HG02798 (cell line): ENCODE measurements around the gene NBL1.

ENCODE experiments used
- ATAC-seq: cut with Tn5 transposase; IDR thresholded peaks from one replicate; pipeline ENCODE4 v1.9.1; 2021; ENCODE audit warnings: mild to moderate bottlenecking; ENCODE audit not compliant: unreplicated experiment, poor library complexity

NBL1 gene

GRCh38 chr1:19643602-19644394 lies at the start of gene NBL1:
NBL1 (plus strand) TSS chr1:19644311; CDS start chr1:19655031, 10,720 bp downstream.
- no peak for ATAC-seq

GRCh38 chr1:19596065-19596713 lies 47.9 kb upstream of the NBL1 start:
- no peak for ATAC-seq

DNA sequence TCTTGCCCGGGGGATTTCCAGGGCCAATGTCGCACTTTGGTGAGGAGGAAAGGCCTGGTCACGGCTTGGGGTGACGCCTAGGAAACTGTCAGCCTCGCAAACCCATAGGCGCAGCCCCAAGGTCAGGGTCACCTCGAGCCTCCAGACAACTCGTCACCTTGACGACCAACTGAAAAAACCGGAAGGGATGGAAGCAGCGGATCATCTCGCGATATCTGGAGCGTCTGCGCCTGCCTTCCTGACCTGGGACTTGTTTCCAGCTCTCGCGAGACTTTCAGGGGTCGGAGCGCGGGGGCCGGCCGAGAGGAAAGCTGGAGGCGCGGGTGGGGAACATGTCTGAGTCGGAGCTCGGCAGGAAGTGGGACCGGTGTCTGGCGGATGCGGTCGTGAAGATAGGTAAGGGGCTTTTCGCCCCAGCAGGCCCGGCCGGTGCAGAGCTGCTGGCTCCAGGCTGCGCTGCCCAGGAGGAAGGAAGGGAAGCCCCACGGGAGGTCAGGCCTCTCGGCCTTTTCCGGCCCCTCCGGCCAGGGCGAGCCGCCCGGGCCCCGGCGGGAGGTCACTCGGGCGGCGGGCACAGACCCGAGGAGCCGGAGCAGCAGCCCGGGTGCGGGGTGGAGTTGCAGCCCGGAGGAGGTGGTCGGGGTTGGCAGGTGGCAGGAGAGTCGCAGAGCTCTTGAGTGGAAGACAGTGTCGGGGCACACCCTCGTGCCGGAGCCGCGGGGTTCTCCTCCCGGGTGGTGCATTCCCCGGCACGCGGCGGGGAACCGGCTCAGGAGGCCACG lies 47.2 kb upstream of the NBL1 start:
- ATAC-seq = peak; percentile 90

- no peak for ATAC-seq
Measured at GRCh38 chr1:19597496-19598309, 46.4 kb upstream of the NBL1 start.

DNA sequence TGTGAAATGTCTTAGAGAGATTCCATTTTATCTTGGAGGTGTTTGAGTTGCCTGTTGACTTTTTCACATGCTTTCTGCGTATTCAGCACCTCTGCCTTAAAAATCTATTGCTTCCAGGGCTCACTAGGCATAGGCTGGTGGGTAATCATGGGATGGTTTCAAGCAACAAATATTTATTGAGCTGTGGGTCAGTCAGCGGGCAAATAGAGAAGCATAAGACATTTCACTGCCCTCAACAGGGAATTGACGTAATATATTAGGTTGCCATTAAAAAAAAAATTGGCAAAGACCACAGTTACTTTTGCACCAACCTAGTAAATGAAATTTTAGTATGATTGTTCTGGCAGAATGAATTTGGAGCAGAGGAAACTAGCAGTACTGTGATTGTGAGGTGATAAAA lies 44.3 kb upstream of the NBL1 start:
- ATAC-seq = no peak

DNA sequence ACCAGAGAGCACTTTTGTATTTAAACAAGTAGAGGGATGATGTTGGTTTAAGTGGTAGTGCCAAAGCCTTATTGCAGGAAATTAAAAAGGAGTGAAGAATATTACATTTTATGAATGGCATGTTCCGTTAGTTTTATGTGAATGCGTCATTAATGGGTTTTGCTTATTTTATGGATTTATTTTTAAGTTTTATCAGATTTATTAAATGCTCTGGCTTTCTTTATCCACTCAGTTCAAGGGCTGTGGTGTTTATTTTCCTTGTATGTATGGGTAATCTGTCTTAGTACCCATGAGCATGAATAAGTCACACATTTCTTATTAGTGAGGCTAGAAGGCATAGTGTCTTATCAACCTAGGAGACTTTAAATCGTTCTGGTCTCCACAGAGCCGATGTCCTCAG lies 41.6 kb upstream of the NBL1 start:
- no peak for ATAC-seq

DNA sequence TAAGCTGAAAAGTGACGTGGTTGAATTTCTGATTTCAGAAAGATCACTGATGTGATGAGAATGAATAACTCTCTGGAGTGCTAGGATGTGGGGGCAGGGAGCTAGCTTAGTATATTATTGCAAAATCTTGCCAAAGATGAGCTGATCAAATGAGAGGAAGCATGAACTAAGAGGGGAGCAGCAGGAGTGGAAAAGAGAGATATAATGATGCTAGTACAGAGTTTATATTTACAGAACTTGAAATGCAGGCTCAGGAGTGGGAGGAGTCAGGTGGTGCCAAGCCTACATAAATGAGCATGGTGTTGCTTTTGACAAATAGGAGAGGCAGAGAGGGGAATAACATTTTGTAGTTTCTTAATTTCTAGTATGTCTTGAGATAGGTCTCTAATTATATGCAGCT lies 38.1 kb upstream of the NBL1 start:
- no peak for ATAC-seq

GRCh38 chr1:19606817-19607642 lies 37.1 kb upstream of the NBL1 start:
- no peak for ATAC-seq

- no peak for ATAC-seq
Measured at GRCh38 chr1:19608232-19608631, 35.9 kb upstream of the NBL1 start.

DNA sequence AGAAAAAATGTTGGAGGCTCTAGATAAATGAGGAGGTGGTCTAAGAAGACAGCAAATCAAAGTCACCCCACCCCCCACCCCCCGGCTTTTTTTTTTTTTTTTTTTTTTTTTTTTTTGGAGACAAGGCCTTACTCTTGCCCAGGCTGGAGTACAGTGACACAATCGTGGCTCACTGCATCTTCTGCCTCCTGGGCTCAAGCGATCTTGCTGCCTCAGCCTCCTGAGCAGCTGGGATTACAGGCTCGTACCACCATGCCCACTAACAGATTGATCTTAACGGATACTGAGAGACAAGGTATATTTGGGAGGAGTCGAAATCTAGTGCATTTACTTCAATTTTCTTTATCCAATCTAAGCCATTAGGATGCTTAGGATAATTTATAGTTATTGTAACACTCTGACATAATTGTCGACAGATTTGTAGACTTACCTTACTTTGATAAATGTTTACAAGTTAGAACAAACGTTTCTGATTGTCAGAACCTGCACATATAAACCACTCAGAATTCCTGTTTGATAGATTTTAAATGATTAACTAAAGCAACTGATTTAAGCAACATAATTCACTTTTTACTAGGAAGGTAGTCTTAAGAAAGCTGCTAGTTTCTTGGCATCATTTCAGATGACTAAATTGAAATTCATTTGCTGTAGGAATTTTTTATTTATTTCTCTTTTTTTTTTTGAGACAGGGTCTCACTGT lies 33.7 kb upstream of the NBL1 start:
- ATAC-seq = no peak

DNA sequence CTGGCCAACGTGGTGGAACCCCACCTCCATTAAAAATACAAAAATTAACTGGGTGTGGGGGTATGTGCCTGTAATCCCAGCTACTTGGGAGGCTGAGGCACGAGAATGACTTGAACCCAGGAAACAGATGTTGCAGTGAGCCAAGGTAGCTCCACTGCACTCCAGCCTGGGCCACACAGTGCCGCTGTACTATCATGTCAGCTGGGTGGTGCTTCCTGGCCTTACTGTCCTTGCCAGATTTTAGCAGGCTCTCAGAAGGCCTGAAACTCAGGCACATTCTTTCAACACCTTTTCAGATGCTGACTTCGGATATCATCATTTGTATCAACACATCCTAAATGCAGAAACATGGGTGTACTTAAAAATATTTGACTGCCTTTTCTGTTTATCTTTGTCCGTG lies 31.6 kb upstream of the NBL1 start:
- no peak for ATAC-seq

DNA sequence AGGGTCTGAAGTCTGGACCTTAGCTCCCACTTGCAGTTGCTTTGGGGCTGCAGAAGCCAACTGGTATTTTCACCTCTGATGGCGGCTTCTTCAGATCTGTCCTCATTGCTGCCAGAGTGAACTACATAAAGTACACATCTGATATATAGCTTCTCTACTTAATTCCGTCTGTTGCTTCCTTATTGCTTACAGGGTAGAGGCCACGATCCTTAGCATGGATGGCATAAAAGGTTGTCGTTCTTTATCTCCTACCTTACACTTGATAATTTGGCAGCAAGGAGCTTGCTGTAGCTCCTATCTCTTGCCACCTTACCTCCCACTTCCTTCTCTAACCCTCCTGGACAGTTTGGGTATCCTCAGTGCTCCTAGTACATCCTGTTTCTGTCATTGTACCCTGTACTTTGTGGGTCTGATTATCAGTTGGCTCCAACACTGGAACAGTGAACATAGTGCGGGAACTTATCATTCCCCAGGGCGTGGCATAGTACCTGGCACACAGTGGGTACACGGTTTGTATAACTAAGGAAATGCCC lies 30.9 kb upstream of the NBL1 start:
- ATAC-seq = no peak

DNA sequence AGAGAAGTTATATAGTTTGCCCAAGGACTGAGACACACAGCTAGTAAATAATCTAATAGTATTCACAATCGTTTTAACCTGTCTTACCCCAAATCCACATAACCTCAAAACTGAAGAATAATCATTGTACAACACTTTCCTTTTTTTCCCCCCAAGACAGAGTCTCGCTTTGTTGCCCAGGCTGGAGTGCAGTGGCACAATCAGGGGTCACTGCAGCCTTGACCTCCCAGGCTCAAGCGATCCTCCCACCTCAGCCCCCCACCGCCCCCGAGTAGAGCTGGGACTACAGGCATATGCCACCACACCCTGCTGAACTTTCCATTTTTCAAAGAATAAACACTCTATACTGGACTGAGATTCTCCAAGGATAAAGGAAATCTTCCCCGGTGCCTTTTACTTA lies 28.7 kb upstream of the NBL1 start:
- ATAC-seq = no peak

- no peak for ATAC-seq
Measured at GRCh38 chr1:19616489-19616888, 27.6 kb upstream of the NBL1 start.

DNA sequence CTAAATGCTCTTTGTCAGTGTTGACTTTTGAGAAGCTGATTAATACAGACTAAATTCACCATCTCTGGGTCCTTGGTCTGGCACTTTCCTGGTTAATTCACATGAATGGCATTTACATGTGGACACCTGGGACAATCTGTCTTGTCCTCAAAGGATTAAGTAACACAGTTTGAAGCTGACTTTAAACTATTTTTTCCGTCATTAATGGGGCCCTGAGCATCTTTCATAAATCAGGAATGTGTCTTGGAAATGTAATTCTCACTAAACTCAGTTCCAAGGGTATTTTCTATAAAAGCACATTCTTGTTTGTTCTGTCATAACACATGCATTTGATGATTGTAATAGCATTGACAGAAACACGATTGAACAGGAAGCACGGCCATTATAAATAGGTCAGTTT lies 26.7 kb upstream of the NBL1 start:
- no peak for ATAC-seq

GRCh38 chr1:19618428-19618827 lies 25.7 kb upstream of the NBL1 start:
- ATAC-seq = no peak

DNA sequence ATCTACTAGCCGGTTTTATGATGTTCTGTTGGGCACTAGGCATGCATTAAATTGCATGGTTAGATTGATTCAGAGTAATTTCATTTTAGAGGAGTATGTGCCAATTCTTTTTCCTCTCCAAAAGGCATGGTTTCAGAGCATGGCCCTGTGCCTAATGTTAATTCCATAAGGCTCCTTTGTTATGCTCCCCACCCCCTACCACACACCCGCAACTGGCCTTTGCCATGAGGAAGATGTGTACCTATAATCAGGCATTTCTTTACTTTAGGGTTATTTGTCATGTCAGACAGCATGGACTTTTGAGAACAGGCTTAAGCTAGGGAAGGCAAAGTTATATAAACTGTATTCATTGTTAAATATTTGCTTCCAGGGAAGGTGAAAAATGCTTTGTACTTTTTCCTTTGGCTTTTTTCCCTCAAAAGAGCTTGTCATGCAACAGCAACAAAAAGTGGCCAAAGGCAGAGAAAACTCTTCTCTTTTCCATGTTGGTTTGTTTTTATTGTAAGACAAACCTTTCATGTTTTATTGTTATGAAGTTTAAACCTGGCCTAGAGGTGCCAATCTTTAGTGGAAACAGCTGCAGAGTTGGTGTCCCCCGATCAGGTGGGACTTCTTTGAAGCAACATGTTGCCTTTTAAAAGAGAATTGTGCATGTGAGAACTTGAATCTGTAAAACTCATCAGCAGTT lies 24.3 kb upstream of the NBL1 start:
- ATAC-seq = no peak

DNA sequence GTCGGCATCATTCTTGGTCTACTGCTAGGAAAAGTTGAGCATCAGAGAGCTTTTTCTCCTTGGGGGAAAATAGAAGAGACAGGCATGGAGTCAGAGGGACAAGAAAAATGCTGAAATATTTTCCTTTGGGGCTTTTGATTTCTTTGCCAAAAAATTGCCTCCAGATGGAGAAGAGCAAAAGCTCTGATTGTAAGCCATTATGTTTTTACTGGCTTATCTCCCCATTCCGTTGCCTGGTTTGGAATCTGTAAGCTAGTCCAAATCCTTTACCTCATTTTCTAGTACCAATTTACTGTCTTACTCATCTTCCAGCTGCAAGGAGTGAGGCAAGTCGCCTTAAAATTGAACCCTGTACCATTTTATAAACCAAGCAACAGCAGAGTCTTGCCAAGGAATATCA lies 23.3 kb upstream of the NBL1 start:
- ATAC-seq = no peak
